Hematopoietic multipotent progenitor cell treated with erythropoietin and hydrocortisone succinate and interleukin-3 and kit ligand, for 15 days (in vitro differentiated cells): ENCODE data around the gene ERGIC3.

Experiments
- DNase-seq: peaks from one replicate; pipeline ENCODE4 v3.0.0-alpha.2; 2015; ENCODE audit warnings: low spot score

The ERGIC3 gene

GRCh38 chr20:35598899-35599775, 57.3 kb downstream of the ERGIC3 start:
- DNase-seq, result no peak

DNA sequence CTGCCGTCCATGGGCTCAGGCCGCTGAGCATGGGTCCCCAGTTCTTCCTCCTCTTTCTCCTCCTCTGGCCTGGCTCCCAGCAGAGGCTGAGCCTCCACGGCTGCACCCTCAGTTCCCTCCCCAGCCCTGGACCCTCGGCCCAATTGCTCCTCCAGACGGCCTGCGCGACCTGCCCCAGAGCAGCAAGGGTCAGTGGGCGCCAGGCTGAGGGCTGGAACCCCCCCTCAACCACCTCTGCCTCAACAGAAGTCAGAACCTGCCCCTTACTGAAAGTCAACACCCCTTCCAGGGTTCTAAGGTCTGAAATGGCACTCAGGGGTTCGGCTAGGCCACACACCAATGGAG, 57.9 kb downstream of the ERGIC3 start:
- no peak for DNase-seq

GRCh38 chr20:35600176-35600992, 58.5 kb downstream of the ERGIC3 start:
- DNase-seq, result no peak

GRCh38 chr20:35600993-35601973, 59.4 kb downstream of the ERGIC3 start:
- DNase-seq, result peak; percentile 62

DNA sequence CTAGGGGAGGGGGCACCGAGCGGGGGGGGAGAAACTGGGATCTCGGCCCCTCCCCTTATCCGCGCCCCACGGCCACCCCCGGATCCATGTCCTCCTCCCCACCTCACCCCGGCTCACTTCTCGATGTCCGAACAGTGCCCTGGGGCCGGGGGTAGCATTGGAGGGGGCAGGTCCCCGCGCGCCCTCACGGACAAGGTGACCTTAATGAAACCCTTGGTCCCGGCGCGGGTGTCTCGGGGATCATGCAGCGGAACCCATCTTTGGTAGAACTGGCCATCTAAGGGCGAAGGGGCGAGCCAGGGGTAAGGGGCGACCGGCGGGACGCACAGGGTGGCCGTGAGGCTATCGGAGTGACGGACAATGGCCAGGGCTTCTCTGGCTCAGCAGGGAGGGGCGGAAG, 60.1 kb downstream of the ERGIC3 start:
- no peak for DNase-seq

GRCh38 chr20:35602851-35603495, 61.1 kb downstream of the ERGIC3 start:
- no peak for DNase-seq

DNA sequence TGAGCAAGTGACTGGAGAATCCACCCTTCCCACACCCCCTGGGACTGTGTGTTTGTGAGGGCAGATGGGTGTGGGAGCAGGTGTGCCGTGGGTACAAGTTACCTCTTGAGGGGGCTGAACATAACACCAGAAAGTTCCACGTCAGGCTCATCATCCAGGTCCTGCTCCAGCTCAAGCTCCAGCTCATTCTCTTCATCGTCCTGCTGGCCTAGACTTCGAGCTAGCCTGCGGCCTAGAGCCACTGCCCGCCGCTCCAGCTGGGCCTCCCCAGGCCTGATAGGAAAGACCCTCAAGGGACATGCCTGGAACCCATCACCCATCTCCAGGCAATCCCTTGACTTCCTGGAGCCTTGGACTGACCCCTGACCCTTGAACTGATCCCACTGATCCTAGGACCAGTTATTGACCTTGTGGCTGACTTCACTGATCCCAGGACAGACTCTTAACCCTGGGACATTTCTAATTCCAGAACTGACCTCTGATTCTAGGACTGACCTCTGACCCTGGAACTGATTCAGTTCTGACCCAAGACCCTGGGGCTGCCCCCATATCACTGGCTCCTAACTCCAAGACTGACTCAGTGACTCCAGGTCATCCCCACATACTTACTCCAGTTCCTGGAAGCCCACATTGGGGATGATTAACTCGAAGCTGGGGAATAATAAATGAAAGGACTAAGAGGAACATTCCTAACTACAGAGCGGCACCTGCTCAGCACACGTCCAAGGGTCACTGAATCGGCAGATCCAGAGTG, 62.0 kb downstream of the ERGIC3 start:
- no peak for DNase-seq

GRCh38 chr20:35604449-35604747, 62.5 kb downstream of the ERGIC3 start:
- DNase-seq, result peak; percentile 39

GRCh38 chr20:35606127-35606526, 64.2 kb downstream of the ERGIC3 start:
- DNase-seq, result no peak
